ENCODE measurements around the gene SLC35F2.
"Not testable (repeated sequence)": the region's sequence is repeated elsewhere in the genome, so short reads cannot be mapped to it uniquely, and the experiment has no call there.

The SLC35F2 gene

GRCh38 chr11:107777110-107777509 is 81.5 kb downstream of the SLC35F2 start:
- Histone ChIP-seq H3K4me3 (ENCODE audit: low read length) (no peak overlapping the region), H3K4me1 (ENCODE audit: control insufficient read depth, insufficient read depth, low read length) (no peaks in the 10 kb centered on the region), H3K9ac (ENCODE audit: low read length) (no peak overlapping the region), H3K27ac (ENCODE audit: low read depth, low read length) (no peak overlapping the region), H3K36me3 (ENCODE audit: control insufficient read depth, insufficient read depth, low read length) (no peaks in the 10 kb centered on the region), H3K27me3 (ENCODE audit: control insufficient read depth, insufficient read depth, low read length) (no peaks in the 10 kb centered on the region)

GRCh38 chr11:107776062-107776461 is 82.5 kb downstream of the SLC35F2 start:
- Histone ChIP-seq H3K4me3 (ENCODE audit: low read length) (no peak overlapping the region), H3K27ac (ENCODE audit: low read depth, low read length) (no peak overlapping the region), H3K36me3 (ENCODE audit: control insufficient read depth, insufficient read depth, low read length) (no peaks in the 10 kb centered on the region), H3K9ac (ENCODE audit: low read length) (no peak overlapping the region), H3K27me3 (ENCODE audit: control insufficient read depth, insufficient read depth, low read length) (no peaks in the 10 kb centered on the region), H3K4me1 (ENCODE audit: control insufficient read depth, insufficient read depth, low read length) (no peaks in the 10 kb centered on the region)

- Histone ChIP-seq H3K4me1 (ENCODE audit: control insufficient read depth, insufficient read depth, low read length) (no peaks in the 10 kb centered on the region), H3K27me3 (ENCODE audit: control insufficient read depth, insufficient read depth, low read length) (no peaks in the 10 kb centered on the region), H3K36me3 (ENCODE audit: control insufficient read depth, insufficient read depth, low read length) (no peaks in the 10 kb centered on the region), H3K27ac (ENCODE audit: low read depth, low read length) (no peak overlapping the region), H3K4me3 (ENCODE audit: low read length) (no peak overlapping the region), H3K9ac (ENCODE audit: low read length) (no peak overlapping the region)
Measured at GRCh38 chr11:107770551-107770951, 88.0 kb downstream of the SLC35F2 start.

GRCh38 chr11:107769189-107769588 is 89.4 kb downstream of the SLC35F2 start:
- Histone ChIP-seq H3K27me3 (ENCODE audit: control insufficient read depth, insufficient read depth, low read length) (no peaks in the 10 kb centered on the region), H3K9ac (ENCODE audit: low read length) (no peak overlapping the region)

GRCh38 chr11:107758719-107759355 is 99.8 kb downstream of the SLC35F2 start:
- H3K4me1 ChIP-seq (ENCODE audit: control insufficient read depth, insufficient read depth, low read length); H3K4me3 ChIP-seq (ENCODE audit: low read length); H3K27ac ChIP-seq (ENCODE audit: low read depth, low read length); H3K27me3 ChIP-seq (ENCODE audit: control insufficient read depth, insufficient read depth, low read length); H3K36me3 ChIP-seq (ENCODE audit: control insufficient read depth, insufficient read depth, low read length); H3K9ac ChIP-seq (ENCODE audit: low read length): not testable (repeated sequence)

More at GRCh38 chr11:107769189-107769588, 89.4 kb downstream of the SLC35F2 start:
- H3K4me3 ChIP-seq (ENCODE audit: low read length), result no peak overlapping the region
- H3K27ac ChIP-seq (ENCODE audit: low read depth, low read length), result no peak overlapping the region
- no peaks in the 10 kb centered on the region for H3K36me3 ChIP-seq (ENCODE audit: control insufficient read depth, insufficient read depth, low read length)
- no peaks in the 10 kb centered on the region for H3K4me1 ChIP-seq (ENCODE audit: control insufficient read depth, insufficient read depth, low read length)

- Histone ChIP-seq H3K27ac (ENCODE audit: low read depth, low read length) (no peak overlapping the region), H3K27me3 (ENCODE audit: control insufficient read depth, insufficient read depth, low read length) (no peaks in the 10 kb centered on the region), H3K4me3 (ENCODE audit: low read length) (no peak overlapping the region), H3K36me3 (ENCODE audit: control insufficient read depth, insufficient read depth, low read length) (no peaks in the 10 kb centered on the region), H3K4me1 (ENCODE audit: control insufficient read depth, insufficient read depth, low read length) (no peaks in the 10 kb centered on the region), H3K9ac (ENCODE audit: low read length) (no peak overlapping the region)
Measured at GRCh38 chr11:107757661-107758060, 100.9 kb downstream of the SLC35F2 start.

GRCh38 chr11:107756553-107756952 is 102.0 kb downstream of the SLC35F2 start:
- Histone ChIP-seq H3K27me3 (ENCODE audit: control insufficient read depth, insufficient read depth, low read length) (no peaks in the 10 kb centered on the region), H3K9ac (ENCODE audit: low read length) (no peak overlapping the region), H3K36me3 (ENCODE audit: control insufficient read depth, insufficient read depth, low read length) (no peaks in the 10 kb centered on the region)

GRCh38 chr11:107752949-107753822 is 105.4 kb downstream of the SLC35F2 start:
- Histone ChIP-seq H3K27me3 (ENCODE audit: control insufficient read depth, insufficient read depth, low read length) (no peaks in the 10 kb centered on the region), H3K27ac (ENCODE audit: low read depth, low read length) (no peak overlapping the region), H3K4me1 (ENCODE audit: control insufficient read depth, insufficient read depth, low read length) (no peaks in the 10 kb centered on the region), H3K4me3 (ENCODE audit: low read length) (no peak overlapping the region), H3K36me3 (ENCODE audit: control insufficient read depth, insufficient read depth, low read length) (no peaks in the 10 kb centered on the region), H3K9ac (ENCODE audit: low read length) (no peak overlapping the region)

More at GRCh38 chr11:107756553-107756952, 102.0 kb downstream of the SLC35F2 start:
- no peak overlapping the region for H3K4me3 ChIP-seq (ENCODE audit: low read length)
- no peaks in the 10 kb centered on the region for H3K4me1 ChIP-seq (ENCODE audit: control insufficient read depth, insufficient read depth, low read length)
- no peak overlapping the region for H3K27ac ChIP-seq (ENCODE audit: low read depth, low read length)

GRCh38 chr11:107752508-107752907 is 106.1 kb downstream of the SLC35F2 start:
- Histone ChIP-seq H3K27me3 (ENCODE audit: control insufficient read depth, insufficient read depth, low read length) (no peaks in the 10 kb centered on the region), H3K9ac (ENCODE audit: low read length) (no peak overlapping the region), H3K27ac (ENCODE audit: low read depth, low read length) (no peak overlapping the region), H3K4me3 (ENCODE audit: low read length) (no peak overlapping the region), H3K36me3 (ENCODE audit: control insufficient read depth, insufficient read depth, low read length) (no peaks in the 10 kb centered on the region), H3K4me1 (ENCODE audit: control insufficient read depth, insufficient read depth, low read length) (no peaks in the 10 kb centered on the region)

- Histone ChIP-seq H3K4me3 (ENCODE audit: low read length) (no peak overlapping the region), H3K4me1 (ENCODE audit: control insufficient read depth, insufficient read depth, low read length) (no peaks in the 10 kb centered on the region), H3K27me3 (ENCODE audit: control insufficient read depth, insufficient read depth, low read length) (no peaks in the 10 kb centered on the region), H3K36me3 (ENCODE audit: control insufficient read depth, insufficient read depth, low read length) (no peaks in the 10 kb centered on the region), H3K9ac (ENCODE audit: low read length) (no peak overlapping the region), H3K27ac (ENCODE audit: low read depth, low read length) (no peak overlapping the region)
Measured at GRCh38 chr11:107751082-107751481, 107.5 kb downstream of the SLC35F2 start.

GRCh38 chr11:107750313-107750712 is 108.3 kb downstream of the SLC35F2 start:
- Histone ChIP-seq H3K4me1 (ENCODE audit: control insufficient read depth, insufficient read depth, low read length) (no peaks in the 10 kb centered on the region), H3K27me3 (ENCODE audit: control insufficient read depth, insufficient read depth, low read length) (no peaks in the 10 kb centered on the region), H3K36me3 (ENCODE audit: control insufficient read depth, insufficient read depth, low read length) (no peaks in the 10 kb centered on the region), H3K4me3 (ENCODE audit: low read length) (no peak overlapping the region), H3K9ac (ENCODE audit: low read length) (no peak overlapping the region), H3K27ac (ENCODE audit: low read depth, low read length) (no peak overlapping the region)

- H3K27me3 ChIP-seq (ENCODE audit: control insufficient read depth, insufficient read depth, low read length), result no peaks in the 10 kb centered on the region
- H3K36me3 ChIP-seq (ENCODE audit: control insufficient read depth, insufficient read depth, low read length), result no peaks in the 10 kb centered on the region
- H3K4me1 ChIP-seq (ENCODE audit: control insufficient read depth, insufficient read depth, low read length), result no peaks in the 10 kb centered on the region
- no peak overlapping the region for H3K4me3 ChIP-seq (ENCODE audit: low read length)
- no peak overlapping the region for H3K27ac ChIP-seq (ENCODE audit: low read depth, low read length)
- H3K9ac ChIP-seq (ENCODE audit: low read length), result no peak overlapping the region
Measured at GRCh38 chr11:107747622-107748021, 111.0 kb downstream of the SLC35F2 start.

All from rectal smooth muscle tissue (tissue), 1 donor.